ENCODE measurements around the gene PMP22.

DNA sequence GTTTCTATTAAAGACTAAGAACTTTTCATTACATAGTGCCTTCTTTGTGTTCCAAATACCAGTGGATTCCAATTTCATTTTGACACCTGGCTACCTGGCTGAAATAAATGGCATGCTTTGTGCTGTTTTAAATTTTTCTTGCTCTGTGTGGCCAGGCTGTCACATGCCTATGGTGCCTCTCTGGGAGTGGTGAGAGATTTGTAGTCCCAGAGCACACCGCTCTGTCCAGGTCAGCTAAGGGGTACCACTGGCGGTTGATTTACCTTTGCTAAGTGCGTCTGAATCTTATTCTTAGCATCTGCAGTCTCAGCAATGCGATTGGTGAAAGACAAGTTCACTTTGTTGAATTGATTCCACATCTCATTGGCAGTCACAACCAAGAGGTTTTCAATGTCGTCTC is 46.9 kb upstream of the PMP22 start:
- TF ChIP-seq, protein P1, sequence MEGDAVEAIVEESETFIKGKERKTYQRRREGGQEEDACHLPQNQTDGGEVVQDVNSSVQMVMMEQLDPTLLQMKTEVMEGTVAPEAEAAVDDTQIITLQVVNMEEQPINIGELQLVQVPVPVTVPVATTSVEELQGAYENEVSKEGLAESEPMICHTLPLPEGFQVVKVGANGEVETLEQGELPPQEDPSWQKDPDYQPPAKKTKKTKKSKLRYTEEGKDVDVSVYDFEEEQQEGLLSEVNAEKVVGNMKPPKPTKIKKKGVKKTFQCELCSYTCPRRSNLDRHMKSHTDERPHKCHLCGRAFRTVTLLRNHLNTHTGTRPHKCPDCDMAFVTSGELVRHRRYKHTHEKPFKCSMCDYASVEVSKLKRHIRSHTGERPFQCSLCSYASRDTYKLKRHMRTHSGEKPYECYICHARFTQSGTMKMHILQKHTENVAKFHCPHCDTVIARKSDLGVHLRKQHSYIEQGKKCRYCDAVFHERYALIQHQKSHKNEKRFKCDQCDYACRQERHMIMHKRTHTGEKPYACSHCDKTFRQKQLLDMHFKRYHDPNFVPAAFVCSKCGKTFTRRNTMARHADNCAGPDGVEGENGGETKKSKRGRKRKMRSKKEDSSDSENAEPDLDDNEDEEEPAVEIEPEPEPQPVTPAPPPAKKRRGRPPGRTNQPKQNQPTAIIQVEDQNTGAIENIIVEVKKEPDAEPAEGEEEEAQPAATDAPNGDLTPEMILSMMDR (IDR thresholded peaks at IDR 0.05) = no peak
- TF ChIP-seq EP300 (IDR thresholded peaks at IDR 0.05) = no peak

Data from upper lobe of left lung (tissue), 4 donors.